OCI-LY7 (cell line): ENCODE results near the gene FGF11. TPM values are rescaled to one million over a fixed set of nuclear protein-coding genes. Genes with fewer than 3 reads are reported as not detected.

Experiments used
- BruUV-seq: library from RNA; stranded (reverse); fragments of 400-500 nt; replicated peaks from 2 replicates; lab custom pipeline; 2021; lab: Mats Ljungman, UMichigan
- CTCF ChIA-PET: fragments of 300-600 bp; sonication (Branson Sonifier 250); formaldehyde crosslinking; loops from one replicate; lab custom pipeline; 2022; ENCODE audit warnings: antibody characterized with exemption; ENCODE audit not compliant: unreplicated experiment; lab: Charles Lee
- POLR2A ChIA-PET: fragments of 300-600 bp; sonication (Branson Sonifier 250); formaldehyde crosslinking; loops from one replicate; lab custom pipeline; 2022; ENCODE audit warnings: antibody characterized with exemption; lab: Charles Lee
- DNase-seq: peaks from one replicate; pipeline ENCODE4 v3.0.0-alpha.2; 2015; ENCODE audit warnings: low spot score
- H2AFZ ChIP-seq: fragments of 200-600 bp; sonication (generic), shearing (Covaris generic); 2 replicates; pipeline ENCODE4 v1.6.1; 2014; ENCODE audit warnings: mild to moderate bottlenecking, antibody characterized with exemption, low read length, moderate library complexity
- H3K27ac ChIP-seq: fragments of 200-600 bp; sonication (generic); 2 replicates; pipeline ENCODE4 v1.5.1; 2014; ENCODE audit warnings: mixed run types, low read depth, mild to moderate bottlenecking, moderate library complexity, low read length, inconsistent platforms; ENCODE audit not compliant: poor library complexity, severe bottlenecking
- H3K36me3 ChIP-seq: fragments of 200-600 bp; sonication (generic); 2 replicates; pipeline ENCODE4 v1.6.1; 2014; ENCODE audit warnings: mild to moderate bottlenecking, antibody characterized with exemption, low read length, moderate library complexity, mixed read lengths; ENCODE audit not compliant: insufficient read depth
- H3K4me1 ChIP-seq: fragments of 200-600 bp; sonication (generic); 2 replicates; pipeline ENCODE4 v1.5.1; 2014; ENCODE audit warnings: mild to moderate bottlenecking, low read length; ENCODE audit not compliant: insufficient read depth, poor library complexity, severe bottlenecking
- H3K4me2 ChIP-seq: fragments of 200-600 bp; sonication (generic); 2 replicates; pipeline ENCODE4 v1.6.1; 2014; ENCODE audit warnings: mild to moderate bottlenecking, low read length
- H3K4me3 ChIP-seq: fragments of 200-600 bp; sonication (generic); 2 replicates; pipeline ENCODE4 v1.5.1; 2014; ENCODE audit warnings: mild to moderate bottlenecking, low read depth, low read length; ENCODE audit not compliant: poor library complexity, severe bottlenecking
- H3K79me2 ChIP-seq: fragments of 200-600 bp; sonication (generic); 2 replicates; pipeline ENCODE4 v1.6.1; 2016; ENCODE audit warnings: low read depth, mild to moderate bottlenecking, low read length, moderate library complexity, mixed read lengths; ENCODE audit not compliant: insufficient read depth
- H3K9me2 ChIP-seq: fragments of 200-600 bp; sonication (generic); 2 replicates; pipeline ENCODE4 v1.6.1; 2016; ENCODE audit warnings: mild to moderate bottlenecking, low read length, mixed read lengths; ENCODE audit not compliant: insufficient read depth
- H3K9me3 ChIP-seq: fragments of 200-600 bp; sonication (generic); 2 replicates; pipeline ENCODE4 v1.6.1; 2014; ENCODE audit warnings: mild to moderate bottlenecking, mixed run types, low read length, mixed read lengths
- H4K20me1 ChIP-seq: fragments of 200-600 bp; sonication (generic); 2 replicates; pipeline ENCODE4 v1.6.1; 2014; ENCODE audit warnings: mild to moderate bottlenecking, antibody characterized with exemption, low read length, moderate library complexity, mixed read lengths; ENCODE audit not compliant: insufficient read depth
- CTCF ChIP-seq: fragments of 200-600 bp; sonication (generic); conservative IDR thresholded peaks from 2 replicates; pipeline ENCODE4 v1.5.1; 2014; ENCODE audit warnings: mild to moderate bottlenecking, antibody characterized with exemption, low read length, moderate library complexity, mixed read lengths
- EZH2phosphoT487 ChIP-seq: fragments of 200-600 bp; sonication (generic); IDR thresholded peaks from 2 replicates; pipeline ENCODE4 v1.6.1; 2018; ENCODE audit warnings: low read depth, borderline replicate concordance, mild to moderate bottlenecking, mixed run types, antibody characterized with exemption, low read length, moderate library complexity, mixed read lengths
- intact Hi-C: fragments of 100-400 bp; cut with micrococcal nuclease; formaldehyde crosslinking; loops from one replicate; pipeline ENCODE4 v1.10.0; 2022; ENCODE audit not compliant: unreplicated experiment
- total RNA-seq, 2 experiments: library from RNA; depleted of rRNA in 1 of 2; stranded (reverse); fragments of >200 nt in 1 of 2; shearing (Covaris generic) in 1 of 2; gene quantifications; 2 replicates each; pipeline ENCODE4 v1.2.3, GENCODE V29; 2014 to 2022

FGF11 gene
- total RNA-seq, 2 experiments from 2014 or later: 1.3 to 11.0 TPM

- no TSS peak for BruUV-seq
- peak overlapping the region; percentile 55 for H3K4me3 ChIP-seq
- ChIA-PET POLR2A (interaction anchor here (0.6 kb wide), 1 partner anchor 55 kb away, joined by 3 read pairs; no protein-coding TSS in a partner anchor), CTCF (interaction anchor here (0.8 kb wide), 1 partner anchor 41 kb away, joined by 3 read pairs; the partner anchor contains the start of gene ZBTB4)
- H4K20me1 ChIP-seq: no peaks in the 10 kb centered on the region
- DNase-seq: no peak
- intact Hi-C loops: loop anchor here (5.0 kb wide), 1 partner anchor 402 kb away; the partner anchor contains the start of gene SLC16A13
- H3K36me3 ChIP-seq: no peaks in the 10 kb centered on the region
- TF ChIP-seq EZH2phosphoT487 (no peak), CTCF (no peak)
- H3K27ac ChIP-seq: no peak overlapping the region
- H3K79me2 ChIP-seq: peaks cover 4% of the 10 kb centered on the region; the same call in 1 of the 2 replicates
- peak overlapping the region; percentile 99 for H3K4me2 ChIP-seq
- H3K4me1 ChIP-seq: peaks cover 40% of the 10 kb centered on the region
- no peaks in the 10 kb centered on the region for H3K9me2 ChIP-seq
- no peaks in the 10 kb centered on the region for H3K9me3 ChIP-seq
- H2AFZ ChIP-seq: no peak overlapping the region
These were observed 454 bp upstream of the FGF11 start for GRCh38 chr17:7438656-7439460.

GRCh38 chr17:7440113-7440833 is 961 bp downstream of the FGF11 start:
- no peak for TF ChIP-seq CTCF
- TF ChIP-seq EZH2phosphoT487: no peak
- DNase-seq: peak; percentile 58
- Histone ChIP-seq H3K4me2 (peak overlapping the region; percentile 99), H3K4me1 (peaks cover 40% of the 10 kb centered on the region), H3K27ac (no peak overlapping the region), H3K36me3 (no peaks in the 10 kb centered on the region), H4K20me1 (no peaks in the 10 kb centered on the region), H2AFZ (peak overlapping the region; percentile 39; the same call in 1 of the 2 replicates), H3K79me2 (peaks cover 4% of the 10 kb centered on the region; the same call in 1 of the 2 replicates), H3K4me3 (peak overlapping the region; percentile 63), H3K9me3 (no peaks in the 10 kb centered on the region), H3K9me2 (no peaks in the 10 kb centered on the region)
- ChIA-PET POLR2A (interaction anchor here (0.9 to 1.8 kb wide), 2 partner anchors 12 to 13 kb away, joined by 5 read pairs; no protein-coding TSS in a partner anchor), CTCF (interaction anchor here (0.6 kb wide), 1 partner anchor 313 kb away, joined by 3 read pairs; no protein-coding TSS in a partner anchor)
- BruUV-seq: no TSS peak
- intact Hi-C loops: no loop called here
